SIG-M5 treated with dmso at 0.1 percent for 504 hours (cell line): ENCODE measurements around the gene DRG1.
A peak's percentile ranks its signal among the peaks of the same experiment; 100 is the strongest.
"Not testable (repeated sequence)": the region's sequence is repeated elsewhere in the genome, so short reads cannot be mapped to it uniquely, and the experiment has no call there.

Source experiments
- DNase-seq: peaks from one replicate; lab custom pipeline; 2025; ENCODE audit not compliant: unreplicated experiment; lab: John Stamatoyannopoulos, UW

The DRG1 gene

GRCh38 chr22:31399211-31400022, at the start of gene DRG1:
Gene DRG1 (plus strand): TSS chr22:31399604. CDS start chr22:31399684, 80 bp downstream.
- DNase-seq: peak; percentile 85

GRCh38 chr22:31349960-31350359, 49.4 kb upstream of the DRG1 start:
- no peak for DNase-seq

GRCh38 chr22:31350410-31350863, 49.0 kb upstream of the DRG1 start:
- DNase-seq: no peak

- DNase-seq: no peak
Observed at GRCh38 chr22:31354515-31354914, 44.9 kb upstream of the DRG1 start.

DNA sequence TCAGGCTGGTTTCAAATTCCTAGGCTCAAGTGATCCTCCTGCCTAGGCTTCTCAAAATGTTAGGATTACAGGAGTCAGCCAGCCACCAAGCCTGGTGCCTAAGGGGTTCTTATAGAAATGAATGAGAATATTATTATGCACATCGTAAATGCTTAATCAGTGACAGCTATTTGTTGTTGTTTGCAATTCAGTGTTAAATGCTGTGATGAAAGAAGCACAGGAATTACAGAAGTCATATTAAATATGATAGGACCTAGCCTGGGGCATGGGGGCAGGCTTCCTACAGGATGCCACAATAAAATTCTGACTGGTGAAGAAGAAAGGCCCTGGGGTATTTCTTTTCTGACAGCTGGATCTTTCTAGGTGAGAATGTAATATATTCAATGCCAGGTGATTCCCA, 39.4 kb upstream of the DRG1 start:
- no peak for DNase-seq

- DNase-seq: no peak
Observed at GRCh38 chr22:31361743-31362142, 37.7 kb upstream of the DRG1 start.

- DNase-seq: no peak
Observed at GRCh38 chr22:31363885-31364465, 35.4 kb upstream of the DRG1 start.

GRCh38 chr22:31367426-31367825, 32.0 kb upstream of the DRG1 start:
- no peak for DNase-seq

DNA sequence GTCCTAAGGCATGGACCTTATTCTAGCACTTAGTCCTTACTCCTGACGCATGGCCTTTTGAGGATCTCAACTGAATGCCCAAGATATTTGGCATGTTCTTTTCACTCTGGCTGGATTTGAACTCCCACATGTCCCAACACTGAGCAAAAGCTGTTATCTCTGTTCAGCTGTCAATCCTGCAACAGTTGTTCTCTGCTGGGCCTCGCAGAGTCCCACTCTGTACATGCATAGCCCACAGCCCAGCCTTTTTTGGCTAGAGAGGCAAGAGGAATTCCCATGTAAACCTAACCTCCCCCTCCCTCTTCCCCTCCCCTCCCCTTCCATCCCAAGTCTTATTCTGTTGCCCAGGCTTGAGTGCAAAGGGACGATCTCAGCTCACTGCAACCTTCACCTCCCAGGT, 21.8 kb upstream of the DRG1 start:
- no peak for DNase-seq

GRCh38 chr22:31378123-31378522, 21.3 kb upstream of the DRG1 start:
- no peak for DNase-seq

GRCh38 chr22:31378651-31379050, 20.8 kb upstream of the DRG1 start:
- not testable (repeated sequence) for DNase-seq

DNA sequence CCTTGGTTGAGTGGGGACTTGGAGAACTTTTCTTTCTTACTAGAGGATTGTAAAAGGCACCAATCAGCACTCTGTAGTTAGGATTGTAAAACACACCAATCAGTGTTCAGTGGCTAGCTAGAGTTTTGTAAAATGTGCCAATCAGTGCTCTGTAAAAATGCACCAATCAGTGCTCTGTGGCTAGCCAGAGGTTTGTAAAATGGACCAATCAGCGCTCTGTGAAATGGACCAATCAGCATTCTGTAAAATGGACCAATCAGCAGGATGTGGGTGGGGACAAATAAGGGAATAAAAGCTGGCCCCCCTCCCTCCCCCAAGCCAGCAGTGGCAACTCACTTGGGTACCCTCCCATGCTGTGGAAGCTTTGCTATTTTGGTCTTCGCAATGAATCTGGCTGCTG, 5.5 kb upstream of the DRG1 start:
- DNase-seq: no peak

DNA sequence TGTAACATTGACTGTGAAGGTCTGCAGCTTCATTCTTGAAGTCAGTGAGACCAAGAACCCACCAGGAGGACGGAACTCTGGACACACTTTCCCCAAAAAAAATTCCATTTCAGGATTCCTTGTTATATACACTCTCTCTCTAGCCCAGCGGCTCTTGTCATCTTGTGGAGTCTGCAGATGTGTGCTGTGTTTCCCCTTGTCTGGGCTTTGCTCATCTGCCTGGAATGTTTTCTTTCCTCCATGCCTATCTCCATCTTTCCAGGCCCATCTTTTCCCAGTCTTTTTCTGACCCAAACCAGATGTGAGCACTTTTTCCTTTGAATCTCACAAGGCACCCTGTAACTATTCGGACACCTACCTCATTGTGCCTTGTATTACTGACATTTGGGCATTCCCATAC, 5.1 kb upstream of the DRG1 start:
- DNase-seq: no peak

GRCh38 chr22:31398231-31398630, 1.2 kb upstream of the DRG1 start:
- DNase-seq: no peak

GRCh38 chr22:31400023-31400397, 606 bp downstream of the DRG1 start:
- no peak for DNase-seq

DNA sequence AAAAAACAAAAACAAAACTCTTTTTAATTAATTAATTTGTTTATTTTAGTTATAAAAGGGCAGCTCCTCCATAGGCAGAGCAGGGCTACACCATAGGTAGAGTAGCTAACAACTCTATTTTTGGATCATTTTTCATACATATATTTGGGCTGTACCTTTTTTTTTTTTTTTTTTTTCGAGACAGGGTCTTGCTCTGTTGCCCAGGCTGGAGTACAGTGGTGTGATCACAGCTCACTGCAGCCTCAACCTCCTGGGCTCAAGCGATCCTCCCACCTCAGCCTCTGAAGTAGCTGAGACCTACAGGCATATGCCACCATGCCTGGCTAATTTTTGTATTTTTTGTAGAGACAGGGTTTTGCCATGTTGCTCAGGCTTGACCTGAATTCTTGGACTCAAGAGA, 2.9 kb downstream of the DRG1 start:
- not testable (repeated sequence) for DNase-seq

DNA sequence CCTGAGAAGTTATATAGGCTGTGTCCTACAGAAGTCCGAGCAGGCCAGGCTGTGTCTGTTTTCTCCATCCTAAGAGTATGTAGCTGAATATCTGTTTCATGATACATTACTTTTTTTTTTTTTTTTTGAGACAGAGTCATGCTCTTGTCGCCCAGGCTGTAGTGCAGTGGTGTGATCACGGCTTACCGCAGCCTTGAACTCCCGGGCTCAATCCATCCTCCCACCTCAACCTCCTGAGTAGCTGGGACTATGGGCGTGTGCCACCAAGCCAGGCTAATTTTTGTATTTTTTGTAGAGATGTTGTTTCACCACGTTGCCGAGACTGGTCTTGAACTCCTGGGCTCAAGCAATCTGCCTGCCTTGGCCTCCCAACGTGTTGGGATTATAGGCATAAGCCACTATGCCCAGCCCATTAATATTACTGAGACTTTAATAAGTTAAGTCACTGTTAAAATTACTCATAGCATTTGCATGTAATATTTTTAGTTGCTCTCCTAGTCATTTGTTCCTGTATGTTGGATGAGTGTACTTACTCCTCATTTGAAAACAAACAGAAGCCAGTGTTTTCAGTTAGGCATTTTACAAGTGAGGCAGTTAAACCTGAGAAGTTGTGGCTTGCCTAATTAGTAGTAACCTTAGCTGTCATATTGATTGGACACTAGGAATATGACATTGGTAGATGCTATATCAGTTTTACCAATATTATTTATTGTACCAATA, 26.1 kb downstream of the DRG1 start:
- no peak for DNase-seq

DNA sequence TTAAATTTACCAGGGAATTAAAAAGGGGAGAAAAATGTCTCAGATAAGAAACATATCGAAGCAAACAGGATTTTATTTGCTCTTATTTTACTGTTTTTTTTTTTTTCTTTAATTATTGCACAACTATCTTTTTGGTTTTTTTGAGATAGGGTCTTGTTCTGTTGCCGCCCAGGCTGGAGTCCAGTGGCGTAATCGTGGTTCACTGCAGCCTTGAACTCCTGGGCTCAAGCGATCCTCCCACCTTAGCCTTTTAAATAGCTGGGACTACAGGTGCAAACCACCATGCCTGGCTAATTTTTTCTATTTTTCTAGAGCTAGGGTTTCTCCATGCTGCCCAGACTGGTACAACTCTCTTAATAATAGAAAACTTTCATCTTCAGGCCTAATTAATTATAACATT, 32.5 kb downstream of the DRG1 start:
- no peak for DNase-seq

DNA sequence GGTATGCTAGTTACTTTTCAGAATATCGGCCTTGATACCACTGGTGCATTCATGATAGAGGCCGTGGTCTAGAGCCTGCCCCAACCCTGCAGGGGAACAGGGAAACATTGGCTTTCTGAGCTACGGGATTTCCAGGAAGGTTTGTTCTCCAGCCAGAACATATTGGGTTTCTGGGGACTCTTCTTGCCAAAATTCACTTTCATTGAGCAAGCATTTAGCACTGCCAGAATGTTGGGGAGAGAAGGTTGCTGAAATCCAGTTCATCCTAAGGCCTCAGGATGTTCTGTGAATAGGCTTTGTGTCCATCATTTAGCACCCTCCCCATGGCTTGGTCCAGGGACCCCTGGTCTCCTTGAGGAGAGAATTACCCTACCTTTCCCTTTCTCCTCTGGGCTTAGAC, 36.7 kb downstream of the DRG1 start:
- no peak for DNase-seq

GRCh38 chr22:31439808-31440207, 40.4 kb downstream of the DRG1 start:
- DNase-seq: no peak

- DNase-seq: no peak
Observed at GRCh38 chr22:31440681-31441080, 41.3 kb downstream of the DRG1 start.

GRCh38 chr22:31441652-31442051, 42.2 kb downstream of the DRG1 start:
- DNase-seq: no peak
